NCI-H524 treated with DMSO at 0.1 percent for 48 hours (cell line): ENCODE data around the gene TWIST2.

ENCODE experiments used
- DNase-seq: peaks from one replicate; lab custom pipeline; 2025; lab: John Stamatoyannopoulos, UW

The TWIST2 gene

DNA sequence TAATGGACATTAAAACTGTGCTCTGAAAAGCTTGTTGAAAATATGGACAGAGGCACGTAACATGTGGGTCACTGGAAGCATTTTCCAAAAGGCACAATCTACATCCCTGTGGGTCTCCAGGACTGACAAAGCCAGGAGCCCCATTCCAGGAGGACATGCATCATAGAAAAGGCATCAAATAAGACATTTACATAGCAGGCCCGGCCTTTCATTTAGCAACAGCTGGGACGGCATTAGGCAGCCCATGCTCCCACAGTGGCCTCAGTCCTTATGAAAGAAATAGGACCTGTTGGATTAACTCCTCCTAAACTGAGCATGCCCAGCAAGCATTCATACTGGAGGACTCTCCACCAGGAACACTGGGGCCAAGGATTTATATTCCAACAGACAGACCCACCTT lies 72.2 kb downstream of the TWIST2 start:
- DNase-seq: peak; percentile 84

DNA sequence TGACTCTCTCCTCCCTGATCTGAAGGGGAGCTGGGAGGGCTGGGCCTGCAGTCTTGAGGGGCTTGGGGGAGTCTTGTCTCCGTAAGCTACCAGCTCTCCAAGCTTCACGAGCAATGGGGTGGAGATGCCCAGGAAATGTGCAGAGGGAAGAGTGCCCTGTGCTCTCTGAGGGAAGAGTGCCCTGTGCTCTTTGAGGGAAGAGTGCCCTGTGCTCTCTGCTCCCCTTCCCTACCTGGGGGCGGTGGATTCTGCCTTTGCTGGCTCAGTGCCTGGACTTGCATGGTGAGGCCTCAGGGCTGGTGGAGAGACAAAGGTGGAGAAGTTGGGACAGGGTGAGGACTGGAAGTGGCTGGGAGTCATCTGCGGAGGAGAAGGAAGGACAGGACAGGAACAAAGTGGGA lies 72.7 kb downstream of the TWIST2 start:
- DNase-seq: no peak

DNA sequence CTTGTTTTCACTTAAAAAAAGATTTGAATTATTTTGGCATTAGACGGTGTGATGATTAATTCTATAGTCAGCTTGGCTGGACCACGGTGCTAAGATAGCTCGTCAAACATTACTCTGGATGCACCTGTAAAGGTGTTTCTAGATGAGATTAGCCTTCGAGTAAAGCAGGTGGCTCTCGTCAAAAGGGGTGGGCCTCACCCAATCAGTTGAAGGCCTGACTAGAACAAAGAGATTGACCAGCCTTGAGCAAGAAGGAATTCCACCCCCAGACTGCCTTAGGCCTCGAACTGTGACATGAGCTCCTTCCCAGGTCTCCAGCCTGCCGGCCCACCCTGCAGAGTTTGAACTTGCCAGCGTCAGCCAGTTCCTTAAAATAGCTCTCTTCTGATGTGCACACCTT lies 73.4 kb downstream of the TWIST2 start:
- DNase-seq: no peak

DNA sequence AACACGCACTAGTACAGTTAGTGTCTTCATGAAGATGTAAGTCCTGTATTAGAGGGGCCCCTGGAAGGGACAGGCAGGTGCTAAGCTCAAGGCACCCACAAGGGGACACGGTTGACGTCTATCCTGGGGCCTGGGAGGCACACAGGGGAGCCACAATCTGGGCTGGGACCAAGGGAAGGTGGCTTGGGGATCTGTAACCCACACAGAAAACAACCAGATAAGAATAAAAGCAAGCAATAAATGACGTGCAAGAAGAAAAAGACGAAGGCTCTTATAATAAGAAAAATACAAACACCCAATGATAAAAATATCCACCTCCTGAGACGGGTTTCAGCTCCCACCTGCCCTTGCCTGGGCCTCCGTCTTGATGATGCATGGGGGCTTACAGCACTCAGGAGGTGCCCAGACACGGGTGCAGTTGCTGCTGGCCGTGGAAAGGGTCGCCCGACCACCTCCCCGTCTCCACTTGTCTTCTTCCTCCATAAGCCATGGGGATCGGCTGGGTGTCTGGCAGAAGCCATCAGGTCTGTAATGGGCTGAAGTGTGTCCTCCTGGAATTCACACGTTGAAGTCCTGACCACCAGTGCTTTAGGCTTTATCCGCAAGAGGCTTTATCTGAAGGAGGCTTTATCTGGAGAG lies 73.9 kb downstream of the TWIST2 start:
- DNase-seq: no peak

DNA sequence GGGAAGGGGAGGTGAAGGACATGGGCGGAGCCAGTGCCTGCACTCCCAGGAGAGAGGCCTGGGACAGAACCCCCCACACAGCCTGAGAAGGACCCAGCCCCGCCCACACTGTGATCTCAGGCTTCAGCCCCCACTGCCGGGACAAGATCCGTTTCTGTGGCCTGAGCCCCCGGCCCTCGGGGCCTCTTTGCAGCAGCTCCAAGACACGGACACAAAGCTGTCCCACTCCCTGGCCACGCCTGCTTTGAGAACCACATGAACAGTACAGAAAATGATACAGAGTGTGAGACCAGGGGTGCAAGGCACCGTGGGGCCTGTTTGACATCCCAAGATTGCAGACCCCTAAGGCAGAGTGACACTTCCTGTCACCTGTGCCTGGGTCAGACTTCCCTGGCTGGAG lies 74.5 kb downstream of the TWIST2 start:
- no peak for DNase-seq

DNA sequence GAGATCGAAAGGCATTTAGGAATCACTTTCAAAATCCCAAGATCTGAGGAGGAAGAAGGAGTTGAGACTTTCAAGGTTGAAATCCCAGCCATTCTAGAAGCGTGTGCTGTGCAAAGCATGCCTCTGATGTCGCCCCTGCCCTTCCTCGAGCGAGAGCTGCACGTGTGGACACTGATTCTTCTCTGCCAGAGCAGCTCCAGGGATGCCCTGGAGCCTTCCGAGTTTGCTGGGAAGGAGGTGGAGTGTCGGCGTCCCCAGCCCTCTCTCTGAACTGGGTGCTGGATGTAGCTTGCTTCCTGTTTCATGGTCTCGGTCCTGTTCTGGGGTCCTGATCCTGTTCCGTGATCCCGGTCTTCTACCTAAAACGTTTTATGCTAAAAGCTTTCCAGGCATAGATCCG lies 76.1 kb downstream of the TWIST2 start:
- DNase-seq: no peak

DNA sequence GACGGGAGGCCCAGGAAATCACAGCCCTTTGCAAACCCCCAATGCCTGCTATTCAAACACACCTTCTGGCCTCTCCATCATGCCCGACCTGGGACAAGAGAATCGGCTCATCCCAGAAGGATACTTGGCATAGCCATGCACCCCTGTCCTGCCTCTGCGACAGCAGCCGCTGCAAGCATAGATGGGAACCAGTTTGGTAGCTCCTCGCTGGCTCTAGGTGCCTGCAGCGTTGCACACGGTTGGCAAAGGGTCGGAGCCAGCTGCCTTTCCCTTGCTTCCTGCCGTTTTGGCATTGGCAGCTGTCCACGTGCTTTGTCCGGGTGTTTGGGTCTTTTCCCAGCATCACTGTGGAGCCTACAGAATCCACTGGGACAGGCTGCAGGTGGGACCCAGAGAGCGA lies 76.9 kb downstream of the TWIST2 start:
- no peak for DNase-seq

DNA sequence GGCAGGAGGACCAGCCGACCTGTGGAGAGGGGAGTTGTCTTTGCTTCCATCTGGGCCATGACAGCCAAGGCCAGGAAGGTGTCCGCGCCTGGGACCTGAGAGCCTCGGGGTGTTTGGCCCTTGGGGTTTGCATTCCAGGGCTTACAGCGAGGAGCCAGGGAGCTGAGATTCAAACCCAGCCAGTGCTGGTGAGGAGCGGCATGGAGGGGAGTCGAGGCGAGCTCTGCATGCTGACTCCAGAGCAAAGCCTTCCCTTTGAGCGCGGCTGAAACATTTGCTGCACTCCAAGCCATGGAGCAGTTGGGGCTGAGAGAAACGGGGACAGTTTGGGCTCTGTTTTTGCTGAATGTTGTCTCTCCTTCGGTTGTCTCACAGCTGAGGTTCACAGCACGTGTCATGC lies 77.4 kb downstream of the TWIST2 start:
- DNase-seq: no peak

DNA sequence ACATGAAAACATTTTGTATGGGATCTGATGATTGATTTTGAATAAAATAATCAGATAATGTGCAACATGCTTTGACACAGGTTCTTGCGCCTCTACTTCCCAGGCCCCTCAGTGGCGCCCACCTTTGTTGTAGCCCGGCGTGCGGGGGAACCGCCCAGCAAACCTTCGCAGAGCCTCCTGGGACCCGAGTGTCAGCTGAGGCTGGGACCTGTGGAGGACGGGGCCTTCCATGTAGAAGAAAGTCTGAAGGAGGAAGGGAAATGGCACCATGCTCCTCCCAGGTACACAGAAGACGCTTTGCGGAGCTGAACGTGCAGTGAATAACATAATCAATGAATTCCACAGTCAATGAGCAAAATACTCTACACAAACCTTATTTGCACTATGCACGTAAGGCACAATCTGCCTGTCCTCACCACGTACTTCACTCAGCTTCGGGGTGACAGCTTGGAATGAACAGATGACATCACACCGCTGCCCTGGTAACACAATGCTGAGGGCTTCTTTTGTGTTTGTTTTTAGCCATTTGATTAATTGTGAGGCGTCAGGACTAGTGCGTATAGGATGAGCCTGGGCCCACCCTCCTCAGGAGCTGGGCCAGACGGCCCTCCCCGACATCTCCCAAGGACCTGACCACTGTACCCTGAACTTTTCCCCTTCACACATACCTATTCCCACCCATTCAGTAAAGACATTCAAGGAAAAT lies 78.1 kb downstream of the TWIST2 start:
- no peak for DNase-seq

DNA sequence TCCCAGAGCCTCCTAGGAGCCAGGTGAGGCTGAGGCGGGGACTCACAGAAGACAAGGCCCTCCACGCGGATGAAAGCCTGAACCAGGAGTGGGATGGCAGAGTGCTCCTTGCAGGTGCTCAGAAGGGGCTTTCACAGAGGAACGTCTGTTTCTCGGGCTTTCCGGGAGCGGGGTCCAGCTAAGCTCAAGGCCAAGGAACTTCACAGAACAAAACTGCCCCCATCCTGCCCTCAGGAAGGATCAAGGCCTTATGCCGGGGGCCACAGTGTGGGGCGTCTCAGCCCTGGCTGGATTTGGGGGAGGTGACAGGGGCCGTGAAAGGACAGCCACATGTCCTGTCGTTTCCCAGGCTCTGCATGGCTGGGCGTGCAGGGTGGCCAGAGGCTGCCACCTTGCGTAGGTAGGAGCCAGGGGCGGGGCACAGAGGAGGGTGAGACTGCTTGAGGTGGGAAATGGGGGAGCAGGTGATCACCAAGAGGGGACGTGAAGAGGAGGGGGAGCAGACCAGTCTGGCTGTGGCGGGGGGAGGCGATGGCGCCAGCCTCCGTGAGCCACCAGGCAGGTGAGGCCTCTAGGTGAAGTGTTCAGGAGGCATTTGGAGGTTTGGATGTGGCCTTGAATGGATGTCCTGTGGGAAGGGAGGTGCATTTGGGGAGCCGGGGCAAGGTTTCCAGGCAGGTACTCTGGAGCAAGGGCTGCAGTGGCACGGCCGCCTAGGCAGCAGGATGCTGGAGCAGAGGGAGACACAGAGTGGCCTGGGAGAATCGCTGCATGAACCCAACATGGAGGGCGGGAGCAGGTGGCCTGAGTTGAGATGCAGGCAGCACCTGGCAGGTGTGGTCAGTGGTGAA lies 79.1 kb downstream of the TWIST2 start:
- DNase-seq: no peak

DNA sequence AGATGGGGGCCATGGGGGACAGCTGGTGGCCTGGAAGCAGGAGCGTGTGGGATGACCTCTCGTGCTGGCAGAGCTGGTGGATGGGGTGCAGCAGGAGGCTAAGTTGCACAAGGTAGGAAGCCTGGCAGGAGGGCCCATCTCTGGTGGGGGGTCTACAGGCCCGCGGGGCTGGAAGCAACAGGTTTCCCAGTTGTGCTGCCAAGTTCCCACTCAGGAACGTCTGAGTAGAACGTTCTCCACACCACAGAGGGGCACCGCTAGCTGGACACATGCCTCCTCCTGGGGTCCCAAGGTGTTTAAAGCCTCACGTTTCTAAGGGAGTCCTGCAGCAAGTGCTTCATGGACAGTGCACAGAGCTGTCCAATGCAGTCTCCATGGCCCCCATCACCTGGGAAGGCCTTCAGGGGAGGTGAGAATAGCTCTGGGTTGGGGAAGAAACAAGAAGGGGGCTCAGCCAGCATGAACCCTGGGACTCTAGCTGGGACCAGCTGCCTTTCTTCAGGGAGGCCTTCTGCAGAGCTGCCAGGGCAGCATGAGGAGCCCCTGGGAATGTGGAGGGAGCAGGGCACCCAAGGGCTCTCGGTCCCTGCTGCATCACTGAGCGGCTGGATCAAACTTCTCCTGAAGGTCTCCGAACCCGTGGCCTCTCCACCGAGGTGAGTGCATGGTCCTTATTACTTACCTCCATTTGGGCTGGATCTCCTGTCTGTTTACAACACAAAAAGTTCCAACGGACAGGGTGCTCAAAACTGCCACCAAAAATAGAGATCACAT lies 80.0 kb downstream of the TWIST2 start:
- no peak for DNase-seq

DNA sequence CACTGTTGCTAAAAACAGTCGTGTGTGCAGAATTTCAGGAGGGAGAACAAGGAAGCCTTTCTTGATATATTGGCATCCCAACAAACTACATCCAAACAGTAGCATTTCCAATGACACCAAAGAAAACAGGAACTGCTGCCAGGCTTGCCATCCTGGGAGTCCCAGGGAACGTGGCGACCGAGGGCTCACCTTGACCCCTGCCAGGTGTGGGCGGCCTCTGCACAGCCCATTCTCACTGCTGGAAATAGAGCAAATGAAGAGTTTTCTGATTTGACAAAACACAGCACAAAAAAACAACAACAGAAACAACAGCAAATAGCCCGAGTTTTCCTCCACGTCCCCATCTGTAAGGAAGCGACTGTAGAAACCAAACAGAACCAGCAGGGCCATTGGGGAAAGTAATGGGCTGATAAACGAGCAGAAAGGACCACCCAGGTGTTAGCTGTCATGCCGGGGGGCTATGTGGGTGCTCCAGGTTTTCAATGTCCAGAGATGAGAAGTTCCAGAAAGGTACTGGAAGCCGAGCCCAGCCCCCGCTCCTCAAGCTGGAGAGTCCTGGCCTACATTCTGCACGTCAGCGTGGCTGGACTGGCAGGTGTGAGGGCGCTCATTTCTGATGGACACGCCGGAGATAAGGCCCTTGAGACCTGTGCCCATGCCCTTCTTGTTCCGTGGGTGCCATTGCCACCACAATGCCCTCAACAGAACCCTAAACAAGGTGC lies 80.8 kb downstream of the TWIST2 start:
- no peak for DNase-seq

DNA sequence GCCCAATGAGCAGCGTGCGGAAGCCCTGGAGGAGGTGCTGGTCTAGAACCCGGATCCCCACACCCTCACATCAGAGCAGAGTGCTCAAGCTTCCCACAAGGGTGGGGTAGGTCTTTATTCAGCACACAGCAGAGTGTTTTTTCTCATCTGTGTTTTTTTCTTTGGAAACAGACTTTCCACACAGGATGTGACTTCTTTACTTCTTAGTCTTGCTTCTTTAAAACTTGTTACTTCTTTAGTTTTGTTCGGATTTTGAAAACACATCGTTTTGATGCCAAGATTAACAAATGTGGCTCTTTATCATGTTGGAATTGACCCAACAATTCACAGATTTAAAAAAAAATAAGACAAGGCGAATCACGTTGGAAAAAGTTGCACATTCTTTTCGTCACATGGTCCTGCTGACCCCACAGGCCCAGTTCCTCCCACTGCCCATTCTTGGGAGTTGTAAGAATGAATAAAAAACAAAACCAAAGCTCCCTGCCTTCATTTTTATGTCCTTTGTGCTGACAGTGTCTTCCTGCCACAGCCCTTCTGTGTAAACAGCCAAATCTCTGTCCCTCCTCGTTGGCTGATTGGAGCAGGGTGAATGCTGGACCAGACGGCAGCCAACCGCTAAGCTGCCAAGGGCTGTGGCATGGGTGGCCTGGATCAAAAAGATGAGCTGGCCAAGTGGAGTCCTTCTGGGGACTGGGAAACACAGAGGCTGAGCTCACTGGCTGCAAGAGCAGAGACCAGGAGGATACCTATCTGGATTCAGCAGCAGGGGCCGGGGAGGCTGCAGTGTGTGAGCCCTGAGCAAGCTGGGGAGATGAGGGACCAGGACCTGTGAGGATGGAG lies 81.6 kb downstream of the TWIST2 start:
- no peak for DNase-seq

DNA sequence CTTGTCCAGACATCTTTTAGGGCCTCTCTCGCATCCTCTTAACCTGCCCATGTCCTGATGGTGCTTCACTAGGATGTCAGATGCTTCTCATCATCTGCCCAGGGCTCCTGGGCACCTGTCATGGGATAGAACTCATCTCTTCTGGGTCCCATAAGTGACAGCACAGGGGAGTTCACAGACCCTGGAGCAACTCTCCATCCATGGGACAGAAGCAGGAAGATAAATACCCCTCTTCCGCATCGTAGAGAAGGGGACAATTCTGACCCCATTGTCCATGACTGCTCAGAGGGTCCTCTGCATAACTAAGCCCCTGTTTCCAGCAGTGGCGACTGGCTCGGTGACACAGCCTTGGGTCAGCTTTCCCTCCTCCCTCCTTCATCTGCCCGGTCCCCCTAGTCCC lies 82.3 kb downstream of the TWIST2 start:
- no peak for DNase-seq

DNA sequence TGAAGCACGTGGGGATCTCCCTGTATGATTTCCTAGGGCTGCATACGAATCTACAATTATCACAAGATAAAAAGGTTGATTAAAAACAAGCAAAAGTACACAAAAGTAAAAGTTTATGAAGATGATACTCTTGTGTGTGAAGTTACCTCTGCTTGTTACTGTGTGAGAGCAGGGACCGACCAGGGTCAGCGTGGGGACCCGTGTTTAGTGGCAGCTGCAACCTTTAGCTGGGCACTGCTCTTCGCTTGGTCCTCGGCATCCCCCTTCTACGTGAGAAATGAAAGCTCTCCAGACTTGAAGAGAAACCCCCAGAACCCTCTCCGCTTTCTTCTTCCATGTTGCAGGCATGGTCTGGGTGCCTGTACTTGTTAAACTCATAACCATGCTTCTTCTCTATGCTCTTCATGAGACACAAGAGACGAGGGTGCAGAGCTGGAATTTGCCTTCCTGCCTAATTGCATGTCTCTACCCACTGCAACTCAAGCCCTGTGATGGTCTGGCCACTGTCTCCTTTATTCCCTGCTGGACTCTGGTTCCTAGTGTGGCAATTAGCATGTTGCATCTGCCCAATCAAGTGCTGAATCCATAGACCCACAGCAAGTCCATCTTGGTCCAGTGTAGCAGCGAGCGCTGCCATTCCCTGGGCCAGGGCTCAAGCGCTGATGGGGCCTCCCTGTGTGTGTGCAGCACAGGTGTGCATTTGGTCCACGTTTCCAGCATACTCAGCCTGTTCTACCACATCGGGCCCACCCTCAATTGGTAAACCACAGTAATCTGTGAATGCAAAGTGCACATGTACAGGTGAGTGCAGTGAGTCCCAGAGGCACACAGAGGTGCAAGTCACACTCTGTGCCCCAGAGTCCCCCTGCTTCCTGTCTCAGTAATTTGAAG lies 88.5 kb downstream of the TWIST2 start:
- DNase-seq: no peak

DNA sequence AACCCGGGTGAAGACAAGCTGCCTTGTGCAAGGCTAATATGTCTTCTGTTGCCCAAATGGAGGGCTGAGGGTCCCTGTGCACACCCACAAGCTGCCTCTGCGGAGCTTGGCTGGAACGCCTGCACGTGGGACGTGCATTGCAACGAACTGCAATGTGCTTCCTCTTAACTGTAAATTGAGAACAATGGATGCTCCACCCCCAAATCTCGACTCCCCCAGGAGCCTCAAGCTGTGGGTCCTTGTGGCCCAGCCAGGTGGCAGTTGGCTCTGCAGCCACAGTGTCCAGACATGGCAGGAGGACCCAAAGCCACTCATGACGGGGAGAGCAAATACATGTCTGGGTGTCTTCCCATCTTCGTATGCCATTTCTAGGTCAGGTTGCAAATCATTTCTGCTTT lies 90.1 kb downstream of the TWIST2 start:
- DNase-seq: no peak

DNA sequence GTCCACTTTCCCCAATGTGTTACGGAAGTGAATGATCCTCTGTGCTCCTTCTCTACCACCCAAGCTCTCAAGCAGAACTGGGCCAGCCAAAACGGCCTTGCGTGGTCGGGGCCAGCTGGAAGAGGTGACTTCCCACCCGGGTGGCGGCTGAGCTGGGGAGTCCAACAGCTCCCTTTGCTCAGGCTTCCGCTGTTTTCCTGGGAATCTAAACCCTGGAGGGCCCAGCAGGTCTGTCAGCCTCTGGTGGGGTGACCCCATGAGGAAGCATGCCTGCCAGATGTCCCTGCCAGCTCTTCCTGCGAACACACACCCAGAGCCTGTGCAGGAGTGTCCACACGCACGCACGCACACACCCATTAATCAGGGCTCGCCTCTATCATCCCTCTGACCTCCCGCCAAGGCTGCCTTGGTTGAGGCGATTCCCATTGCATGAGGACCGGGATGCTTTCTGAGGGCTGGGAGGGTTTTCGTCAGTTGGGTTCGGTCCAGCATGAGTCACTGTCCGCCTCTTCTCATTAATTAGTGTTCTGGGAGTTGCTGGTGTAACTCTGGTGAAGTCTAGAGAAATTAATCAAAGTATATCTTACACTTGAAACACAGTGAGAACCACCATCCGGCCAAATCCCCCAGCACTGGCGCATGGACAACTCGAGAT lies 90.6 kb downstream of the TWIST2 start:
- DNase-seq: no peak

DNA sequence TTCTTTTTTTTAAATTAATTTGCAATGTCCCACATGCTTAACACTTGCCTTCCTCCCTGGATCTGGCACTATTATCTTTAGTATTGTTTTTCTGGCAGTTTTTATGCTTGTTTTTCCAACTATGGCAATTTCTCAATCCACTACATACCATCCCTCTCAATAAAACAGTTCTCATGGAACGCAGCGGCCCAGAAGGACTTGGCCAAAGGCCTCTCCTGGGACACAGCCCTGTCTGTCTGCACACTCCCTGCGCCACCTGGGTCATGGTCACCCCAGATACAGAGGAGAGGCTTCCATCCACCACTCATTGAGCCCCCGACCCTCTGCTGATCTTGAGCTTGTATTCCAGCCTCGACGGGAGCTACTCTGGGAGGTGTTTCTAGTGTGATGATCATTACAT lies 91.2 kb downstream of the TWIST2 start:
- no peak for DNase-seq
